DMS79 (cell line): ENCODE measurements around the gene UBE2G2.

ENCODE experiments used
- DNase-seq: peaks from one replicate; lab custom pipeline; 2025; lab: John Stamatoyannopoulos, UW

The UBE2G2 gene

GRCh38 chr21:44790368-44790767 lies 11.3 kb downstream of the UBE2G2 start:
- DNase-seq, result no peak

GRCh38 chr21:44789880-44790279 lies 11.7 kb downstream of the UBE2G2 start:
- DNase-seq, result no peak

- peak; percentile 96 for DNase-seq
Observed at GRCh38 chr21:44785620-44786335, 15.8 kb downstream of the UBE2G2 start.

GRCh38 chr21:44784810-44785209 lies 16.8 kb downstream of the UBE2G2 start:
- DNase-seq, result no peak

- DNase-seq, result no peak
Observed at GRCh38 chr21:44783020-44783696, 18.5 kb downstream of the UBE2G2 start.

DNA sequence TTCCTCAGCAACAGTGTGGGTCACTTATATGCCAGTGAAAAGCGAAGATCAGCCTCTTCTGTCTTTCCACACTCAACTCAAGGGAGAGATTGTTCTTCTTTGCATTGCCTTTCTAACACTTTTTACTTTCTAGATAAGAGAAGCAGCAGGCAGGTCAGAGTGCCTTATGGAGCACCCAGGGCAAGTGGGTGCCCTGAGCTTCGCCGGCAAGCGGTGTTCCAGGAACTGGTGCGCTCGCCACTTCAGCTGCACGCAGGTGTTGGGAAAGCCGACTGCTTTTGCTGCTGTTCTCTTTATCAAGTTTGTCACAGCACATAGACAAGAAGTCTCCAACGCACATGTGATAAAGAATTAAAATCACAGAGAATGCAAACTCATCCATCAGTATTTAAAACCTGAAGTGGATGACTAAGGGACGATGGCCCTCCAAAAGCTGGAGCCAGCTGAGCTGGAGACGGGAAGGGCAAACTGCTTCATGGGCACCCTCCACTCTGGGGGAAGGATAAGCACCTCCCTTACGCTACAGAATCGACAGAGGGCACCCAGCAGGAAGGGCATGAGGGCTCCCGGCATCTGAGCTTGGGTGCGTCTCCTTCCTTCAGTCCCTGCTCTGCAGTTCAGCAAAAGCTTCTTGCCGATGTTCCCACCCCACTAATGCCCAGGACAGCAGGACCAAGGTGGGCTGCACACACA lies 20.7 kb downstream of the UBE2G2 start:
- DNase-seq, result peak; percentile 16

DNA sequence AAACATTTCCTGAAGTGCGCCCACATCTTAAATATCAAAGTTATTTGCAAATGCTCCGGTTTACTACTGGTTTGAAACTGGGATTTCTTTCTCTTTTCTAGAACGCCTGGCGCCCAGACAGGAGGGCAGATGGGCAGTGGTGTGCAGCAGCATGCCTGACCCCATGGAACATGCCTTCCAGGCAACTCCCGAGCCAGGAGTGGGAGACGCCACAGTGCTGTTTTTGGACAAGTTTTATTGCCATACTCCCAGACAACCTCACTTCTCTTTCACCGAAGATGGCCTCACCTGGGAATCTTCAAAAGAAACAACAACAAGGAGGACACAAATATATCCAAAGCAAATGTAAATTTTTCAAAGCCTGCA lies 21.5 kb downstream of the UBE2G2 start:
- no peak for DNase-seq

DNA sequence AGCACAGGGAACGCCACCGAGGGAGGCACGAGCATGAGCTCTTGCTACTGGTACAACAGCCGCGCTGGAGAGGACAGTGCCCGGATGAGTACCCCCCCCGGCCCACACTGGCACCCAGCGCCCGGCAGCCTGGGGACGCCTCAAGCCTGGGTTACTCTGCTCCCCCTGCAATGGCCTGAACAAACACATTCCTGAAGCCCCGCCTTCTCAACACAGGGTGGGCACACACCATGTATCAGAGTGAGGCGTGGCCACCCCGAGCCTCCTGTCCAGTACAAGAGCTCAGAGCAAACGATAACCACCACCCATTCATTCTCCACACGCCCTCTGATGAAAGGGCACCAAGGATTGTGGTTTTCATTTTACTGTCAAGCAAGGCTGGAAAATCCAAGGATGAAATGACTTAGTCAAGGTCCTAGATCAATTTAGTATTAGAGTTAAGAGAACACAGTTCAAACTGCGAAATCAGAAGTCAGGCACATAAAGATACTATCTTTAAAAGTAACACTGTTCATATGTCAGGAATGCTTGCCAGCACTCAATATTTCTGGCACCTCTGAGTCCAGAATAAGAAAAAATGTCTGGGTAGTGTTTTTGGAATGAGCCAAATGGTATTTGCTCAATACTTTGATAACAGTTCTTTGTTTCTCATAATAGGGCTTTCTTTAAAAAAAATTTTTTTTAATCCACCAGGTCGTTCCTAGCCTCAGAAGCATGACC lies 22.0 kb downstream of the UBE2G2 start:
- DNase-seq, result no peak

DNA sequence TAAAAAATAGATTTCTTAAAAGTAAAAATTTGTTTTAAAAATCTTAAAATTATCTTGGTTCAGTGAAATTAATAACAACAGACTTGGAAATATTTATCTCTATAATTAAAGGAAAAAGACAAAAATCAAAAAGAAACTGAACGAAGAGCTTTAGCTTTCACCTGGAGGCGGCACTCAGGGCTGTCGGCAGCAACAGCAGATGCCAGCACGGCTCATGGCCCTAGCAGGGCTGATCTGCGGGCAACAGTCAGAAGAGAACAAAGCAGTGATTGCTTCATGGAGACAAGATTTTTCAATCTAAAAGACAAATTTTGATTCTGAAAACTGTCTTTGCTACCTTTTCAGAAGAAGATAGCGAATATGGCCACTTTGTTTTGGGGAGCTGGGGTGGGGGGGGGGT lies 22.6 kb downstream of the UBE2G2 start:
- DNase-seq, result no peak

DNA sequence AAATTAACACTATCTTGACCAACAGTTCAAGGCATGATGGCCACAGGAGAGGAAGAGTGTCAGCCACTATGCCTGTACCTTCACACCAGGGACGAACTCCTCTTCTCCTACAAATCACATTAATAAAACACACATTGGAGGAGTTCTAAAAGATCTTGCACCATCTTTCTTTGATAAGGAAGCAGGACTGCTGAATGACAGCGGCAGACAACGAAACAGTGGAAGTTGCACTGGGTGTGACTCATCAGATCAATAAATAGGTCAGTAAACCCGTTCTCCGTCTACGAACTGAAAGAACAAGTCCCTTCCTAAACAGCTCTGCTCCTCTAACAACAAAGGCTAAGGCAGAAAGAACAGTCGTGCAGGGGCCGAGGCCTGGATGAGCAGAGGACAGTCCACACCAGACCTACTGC lies 23.1 kb downstream of the UBE2G2 start:
- DNase-seq, result no peak

GRCh38 chr21:44778094-44778493 lies 23.5 kb downstream of the UBE2G2 start:
- no peak for DNase-seq

DNA sequence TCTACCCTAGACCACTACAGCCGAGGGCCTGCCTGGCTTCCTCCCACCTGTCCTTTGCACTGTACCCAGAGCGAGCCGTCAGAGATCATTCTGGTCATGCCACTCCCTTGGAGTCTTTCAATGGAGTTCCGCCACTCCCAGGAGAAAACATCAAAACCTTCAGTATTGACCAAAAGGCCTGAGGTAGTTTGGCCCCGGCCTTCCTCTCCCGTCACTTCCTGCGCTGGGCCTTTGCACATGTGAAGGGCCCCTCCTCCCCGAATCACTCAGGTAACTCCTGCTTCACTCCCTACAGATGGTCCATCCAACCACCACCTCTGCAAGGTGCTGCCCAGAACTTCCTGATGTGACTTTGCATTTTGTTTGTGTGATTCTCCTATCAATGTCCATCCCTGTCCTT lies 26.6 kb downstream of the UBE2G2 start:
- no peak for DNase-seq

- DNase-seq, result peak; percentile 90
Observed at GRCh38 chr21:44773291-44773932, 28.2 kb downstream of the UBE2G2 start.

GRCh38 chr21:44771896-44772525 lies 29.6 kb downstream of the UBE2G2 start:
- DNase-seq, result no peak

GRCh38 chr21:44767834-44768831 lies 33.5 kb downstream of the UBE2G2 start:
- peak; percentile 65 for DNase-seq

- no peak for DNase-seq
Observed at GRCh38 chr21:44766818-44767354, 34.7 kb downstream of the UBE2G2 start.

DNA sequence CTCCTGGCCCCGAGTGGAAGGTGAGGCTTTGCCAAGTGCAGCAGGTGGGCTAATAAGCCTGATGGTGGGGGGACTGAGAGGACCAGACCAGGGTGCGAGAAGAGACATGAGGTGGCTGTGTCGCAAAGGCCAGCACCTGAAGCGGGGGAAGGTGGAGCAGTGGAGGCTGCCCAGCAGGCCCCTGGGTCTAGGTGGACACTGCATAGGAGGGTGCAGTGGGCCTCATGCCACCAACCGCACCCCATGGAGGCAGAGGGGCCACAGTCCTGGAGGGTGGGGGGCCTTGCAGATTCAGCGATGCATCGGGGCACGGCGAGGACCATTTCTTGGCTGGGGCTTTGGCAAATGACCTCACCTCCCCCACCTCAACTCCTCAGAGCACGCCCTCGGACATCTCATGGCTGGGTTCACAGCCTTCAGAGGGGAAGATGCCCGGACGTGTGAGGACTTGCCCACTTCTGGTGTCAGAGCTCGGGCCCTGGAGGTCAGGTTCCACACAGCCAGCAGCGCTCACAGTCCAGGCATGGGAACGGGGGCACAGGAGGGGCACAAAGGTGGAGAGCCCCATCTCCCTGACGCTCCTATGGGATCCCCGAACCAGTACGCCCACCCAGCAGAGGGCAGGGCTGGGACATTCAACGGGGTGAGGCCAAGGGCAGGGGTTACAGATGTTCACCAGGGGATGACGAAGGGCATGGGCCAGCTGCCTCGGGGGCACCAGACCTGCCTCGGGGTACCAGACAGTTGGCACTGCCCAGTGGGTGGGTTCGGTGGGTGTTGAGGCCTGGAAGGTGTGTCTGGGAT lies 35.4 kb downstream of the UBE2G2 start:
- DNase-seq, result no peak

DNA sequence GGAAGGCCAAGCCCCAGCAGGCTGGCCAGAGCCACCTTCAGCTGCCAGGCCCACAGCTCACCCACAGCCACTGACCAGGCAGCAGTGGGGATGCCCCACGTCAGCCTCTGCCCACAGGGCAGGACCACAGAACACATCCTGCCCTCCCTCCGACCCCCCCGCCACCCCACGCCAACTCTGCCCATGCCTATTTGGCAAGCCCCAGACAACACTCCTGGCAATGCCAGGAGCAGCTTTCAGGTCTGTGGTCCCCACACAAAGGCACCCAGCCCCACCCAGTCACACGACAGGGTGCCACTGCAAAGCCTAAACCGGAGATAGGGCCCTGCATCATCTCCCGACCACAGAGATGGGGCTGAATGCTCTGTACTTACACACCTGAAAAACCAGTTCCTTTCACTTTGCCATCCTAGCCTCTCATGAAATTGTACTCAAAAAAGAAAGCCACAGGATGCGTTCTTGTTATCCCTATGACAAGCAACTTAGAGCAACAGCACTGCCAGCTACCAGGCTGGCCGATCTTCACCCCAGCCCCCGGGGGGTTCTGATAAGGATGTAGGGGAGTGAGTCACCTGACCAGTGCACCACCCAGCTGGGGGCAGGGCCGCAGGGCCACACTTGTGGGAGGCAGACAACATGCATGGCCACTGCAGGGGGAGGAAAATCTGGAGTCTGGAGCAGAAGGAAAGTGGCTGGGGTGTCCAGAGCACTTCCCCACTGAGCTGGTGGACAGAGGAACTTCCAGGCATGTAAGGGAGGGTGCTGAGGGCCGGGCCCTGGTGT lies 36.2 kb downstream of the UBE2G2 start:
- DNase-seq, result peak; percentile 35
